Ecto neural progenitor cell (in vitro differentiated cells): ENCODE data around the gene TRANK1.
"Not testable (repeated sequence)": the region's sequence is repeated elsewhere in the genome, so short reads cannot be mapped to it uniquely, and the experiment has no call there.

Source experiments
- DNase-seq: peaks from one replicate; pipeline ENCODE4 v3.0.0-alpha.2; 2018; ENCODE audit warnings: low spot score

TRANK1 gene

GRCh38 chr3:36919439-36920160 lies 25.3 kb downstream of the TRANK1 start:
- DNase-seq = no peak

GRCh38 chr3:36918050-36918449 lies 26.8 kb downstream of the TRANK1 start:
- DNase-seq = no peak

GRCh38 chr3:36911990-36912804 lies 32.7 kb downstream of the TRANK1 start:
- DNase-seq = no peak

- DNase-seq = no peak
Observed at GRCh38 chr3:36909666-36910065, 35.2 kb downstream of the TRANK1 start.

- no peak for DNase-seq
Observed at GRCh38 chr3:36909181-36909580, 35.7 kb downstream of the TRANK1 start.

- DNase-seq = no peak
Observed at GRCh38 chr3:36908647-36909180, 36.1 kb downstream of the TRANK1 start.

- DNase-seq = no peak
Observed at GRCh38 chr3:36907911-36908646, 36.8 kb downstream of the TRANK1 start.

GRCh38 chr3:36906504-36907149 lies 38.2 kb downstream of the TRANK1 start:
- no peak for DNase-seq

GRCh38 chr3:36905545-36905944 lies 39.3 kb downstream of the TRANK1 start:
- no peak for DNase-seq

- no peak for DNase-seq
Observed at GRCh38 chr3:36904641-36905040, 40.2 kb downstream of the TRANK1 start.

GRCh38 chr3:36904065-36904464 lies 40.8 kb downstream of the TRANK1 start:
- DNase-seq = not testable (repeated sequence)

GRCh38 chr3:36903119-36903882 lies 41.6 kb downstream of the TRANK1 start:
- DNase-seq = no peak

- no peak for DNase-seq
Observed at GRCh38 chr3:36901588-36901987, 43.3 kb downstream of the TRANK1 start.

GRCh38 chr3:36900474-36901443 lies 44.1 kb downstream of the TRANK1 start:
- DNase-seq = no peak

GRCh38 chr3:36895496-36896409 lies 49.1 kb downstream of the TRANK1 start:
- no peak for DNase-seq

- no peak for DNase-seq
Observed at GRCh38 chr3:36894914-36895313, 49.9 kb downstream of the TRANK1 start.

- no peak for DNase-seq
Observed at GRCh38 chr3:36893826-36894225, 51.0 kb downstream of the TRANK1 start.

GRCh38 chr3:36893137-36893557 lies 51.7 kb downstream of the TRANK1 start:
- DNase-seq = no peak
